Left ventricle myocardium inferior (tissue), 1 donor: ENCODE results near the gene TLE1. TPM values are rescaled to one million over a fixed set of nuclear protein-coding genes. Genes with fewer than 3 reads are reported as not detected.

Source experiments
- DNase-seq: peaks from one replicate; pipeline ENCODE4 v3.0.0-alpha.2; 2020
- H3K27ac ChIP-seq: fragments of 200-600 bp; replicated peaks from 2 replicates; pipeline ENCODE4 v1.8.0; 2021
- H3K27me3 ChIP-seq: fragments of 200-600 bp; 2 replicates; pipeline ENCODE4 v1.8.0; 2021; ENCODE audit warnings: low read depth
- H3K36me3 ChIP-seq: fragments of 200-600 bp; 2 replicates; pipeline ENCODE4 v1.8.0; 2021
- H3K4me1 ChIP-seq: fragments of 200-600 bp; 2 replicates; pipeline ENCODE4 v1.8.0; 2021
- H3K4me3 ChIP-seq: fragments of 200-600 bp; 2 replicates; pipeline ENCODE4 v1.8.0; 2021; ENCODE audit warnings: mild to moderate bottlenecking, moderate library complexity
- H3K9me3 ChIP-seq: fragments of 200-600 bp; replicated peaks from 2 replicates; pipeline ENCODE4 v1.8.0; 2021
- intact Hi-C: fragments of 100-400 bp; cut with micrococcal nuclease; formaldehyde crosslinking; loops from one replicate; pipeline ENCODE4 v1.11.0; 2022
- total RNA-seq: library from RNA; stranded (reverse); fragmentation: NEBNext Ultra II Directional; extraction: Animal tissue kit (Norgen Biotek cat#: 25700); gene quantifications from one replicate; pipeline ENCODE4 v1.2.1, GENCODE V29; 2021
- TF ChIP-seq, protein P1 (sequence below): fragments of 200-600 bp; IDR thresholded peaks from 2 replicates; pipeline ENCODE4 v1.8.0; 2021; ENCODE audit warnings: antibody characterized with exemption, mild to moderate bottlenecking, borderline replicate concordance
- donor health status: DM: no; HTN: yes; CAD: no; lungs with severe emphysema.

The TLE1 gene
- total RNA-seq, 1 donor from 2014 or later = 8.5 TPM

DNA sequence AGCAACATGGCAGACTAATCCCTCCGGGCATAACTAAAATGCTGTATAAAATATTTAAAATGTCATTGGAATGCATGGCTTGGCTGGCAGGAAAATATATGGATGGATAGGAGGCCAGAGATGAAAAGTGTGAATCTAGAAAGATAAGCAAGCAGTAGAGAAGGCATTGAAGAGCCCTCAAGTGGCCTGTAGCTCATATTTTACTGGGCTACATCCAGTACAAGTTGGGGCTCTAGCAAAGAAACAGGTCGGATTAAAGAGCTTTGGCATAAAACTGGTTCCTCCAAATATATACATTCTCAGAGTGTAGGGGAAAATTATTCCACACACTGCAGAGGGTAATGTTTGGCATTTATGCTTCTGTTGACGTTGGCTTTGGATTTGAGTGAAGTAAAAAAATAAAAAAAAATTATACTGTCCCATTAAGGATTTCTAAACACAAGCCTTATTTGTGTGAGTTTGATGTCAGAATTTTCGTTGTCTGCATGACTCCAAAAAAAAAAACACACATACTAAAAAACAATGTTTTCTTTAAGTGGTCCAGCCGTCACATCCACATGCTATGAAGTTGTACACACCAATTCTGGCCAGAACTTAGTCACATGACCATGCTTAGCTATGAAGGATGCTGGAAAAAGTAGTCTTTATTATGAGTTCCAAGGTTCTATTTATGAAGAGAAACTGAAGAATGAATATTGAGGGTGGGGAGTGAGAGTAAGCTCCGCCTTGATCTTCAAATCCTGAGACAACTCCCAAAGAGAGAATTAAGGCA, 147.0 kb downstream of the TLE1 start:
- no peaks in the 10 kb centered on the region for H3K9me3 ChIP-seq
- TF ChIP-seq, protein P1, sequence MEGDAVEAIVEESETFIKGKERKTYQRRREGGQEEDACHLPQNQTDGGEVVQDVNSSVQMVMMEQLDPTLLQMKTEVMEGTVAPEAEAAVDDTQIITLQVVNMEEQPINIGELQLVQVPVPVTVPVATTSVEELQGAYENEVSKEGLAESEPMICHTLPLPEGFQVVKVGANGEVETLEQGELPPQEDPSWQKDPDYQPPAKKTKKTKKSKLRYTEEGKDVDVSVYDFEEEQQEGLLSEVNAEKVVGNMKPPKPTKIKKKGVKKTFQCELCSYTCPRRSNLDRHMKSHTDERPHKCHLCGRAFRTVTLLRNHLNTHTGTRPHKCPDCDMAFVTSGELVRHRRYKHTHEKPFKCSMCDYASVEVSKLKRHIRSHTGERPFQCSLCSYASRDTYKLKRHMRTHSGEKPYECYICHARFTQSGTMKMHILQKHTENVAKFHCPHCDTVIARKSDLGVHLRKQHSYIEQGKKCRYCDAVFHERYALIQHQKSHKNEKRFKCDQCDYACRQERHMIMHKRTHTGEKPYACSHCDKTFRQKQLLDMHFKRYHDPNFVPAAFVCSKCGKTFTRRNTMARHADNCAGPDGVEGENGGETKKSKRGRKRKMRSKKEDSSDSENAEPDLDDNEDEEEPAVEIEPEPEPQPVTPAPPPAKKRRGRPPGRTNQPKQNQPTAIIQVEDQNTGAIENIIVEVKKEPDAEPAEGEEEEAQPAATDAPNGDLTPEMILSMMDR = no peak
- DNase-seq = no peak
- peaks cover 8% of the 10 kb centered on the region for H3K27me3 ChIP-seq
- peaks cover 10% of the 10 kb centered on the region for H3K4me1 ChIP-seq
- intact Hi-C loops = no loop called here
- no peak overlapping the region for H3K27ac ChIP-seq
- H3K36me3 ChIP-seq = no peaks in the 10 kb centered on the region
- H3K4me3 ChIP-seq = no peak overlapping the region

- intact Hi-C loops = no loop called here
- H3K36me3 ChIP-seq = no peaks in the 10 kb centered on the region
- H3K27ac ChIP-seq = no peak overlapping the region
- no peaks in the 10 kb centered on the region for H3K4me1 ChIP-seq
- H3K27me3 ChIP-seq = no peaks in the 10 kb centered on the region
- no peak for DNase-seq
- no peaks in the 10 kb centered on the region for H3K9me3 ChIP-seq
- H3K4me3 ChIP-seq = no peak overlapping the region
- TF ChIP-seq, protein P1 = no peak
These were observed 149.1 kb downstream of the TLE1 start for GRCh38 chr9:81540142-81540710.

GRCh38 chr9:81539317-81539716, 150.0 kb downstream of the TLE1 start:
- intact Hi-C loops = no loop called here
- Histone ChIP-seq H3K27me3 (no peaks in the 10 kb centered on the region), H3K27ac (no peak overlapping the region)

DNA sequence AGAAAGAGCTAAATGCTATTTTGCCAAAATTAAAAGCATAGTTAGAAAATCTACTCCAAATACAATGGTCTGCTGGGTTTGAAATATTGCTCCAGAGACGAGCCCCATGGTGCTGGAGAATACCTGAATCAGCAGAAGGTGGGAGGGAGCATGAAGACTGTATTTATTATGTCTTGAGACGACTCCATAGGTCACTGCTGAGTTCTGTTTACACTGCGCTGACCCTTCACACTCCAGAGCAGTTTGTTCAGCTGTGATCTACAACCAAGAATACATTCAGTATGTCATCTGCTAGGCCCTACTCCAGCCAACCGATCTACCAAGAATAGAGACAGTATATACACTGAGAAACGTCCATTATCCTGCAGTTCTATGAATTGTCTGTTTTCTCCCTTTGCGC, 150.5 kb downstream of the TLE1 start:
- Histone ChIP-seq H3K36me3 (no peaks in the 10 kb centered on the region), H3K4me1 (no peaks in the 10 kb centered on the region), H3K27ac (no peak overlapping the region), H3K27me3 (no peaks in the 10 kb centered on the region), H3K4me3 (no peak overlapping the region), H3K9me3 (no peaks in the 10 kb centered on the region)
- intact Hi-C loops = no loop called here
- TF ChIP-seq, protein P1 = no peak
- no peak for DNase-seq

More at GRCh38 chr9:81539317-81539716, 150.0 kb downstream of the TLE1 start:
- H3K4me3 ChIP-seq = no peak overlapping the region
- no peak for DNase-seq
- H3K4me1 ChIP-seq = no peaks in the 10 kb centered on the region
- no peaks in the 10 kb centered on the region for H3K9me3 ChIP-seq
- H3K36me3 ChIP-seq = no peaks in the 10 kb centered on the region
- TF ChIP-seq, protein P1 = no peak

DNA sequence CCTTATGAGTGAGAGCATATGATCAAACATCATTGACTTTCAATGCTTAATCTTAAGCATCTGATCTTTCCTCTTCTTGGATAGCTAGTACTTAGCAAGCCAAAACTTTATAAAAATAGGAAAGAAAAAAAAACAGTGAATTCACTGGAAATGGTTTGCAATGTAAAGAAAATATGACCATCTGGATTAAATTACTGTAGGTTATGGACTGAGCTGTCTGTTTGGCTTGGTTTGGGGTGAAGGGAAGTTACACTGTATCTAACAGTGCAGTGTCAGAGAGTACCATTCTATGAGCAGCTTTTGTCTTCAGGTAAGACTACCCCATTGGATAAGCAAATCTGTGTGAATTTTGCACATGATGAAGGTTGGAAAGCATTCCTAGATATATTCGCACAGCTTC, 151.4 kb downstream of the TLE1 start:
- Histone ChIP-seq H3K4me3 (no peak overlapping the region), H3K27ac (no peak overlapping the region), H3K4me1 (no peaks in the 10 kb centered on the region), H3K27me3 (no peaks in the 10 kb centered on the region), H3K9me3 (no peaks in the 10 kb centered on the region), H3K36me3 (no peaks in the 10 kb centered on the region)
- intact Hi-C loops = no loop called here
- no peak for DNase-seq
- TF ChIP-seq, protein P1 = no peak
